Left ventricle myocardium inferior (tissue), 1 donor: Measurements from ENCODE around the gene NRXN3. TPM values are rescaled to one million over a fixed set of nuclear protein-coding genes. Genes with fewer than 3 reads are reported as not detected.

ENCODE experiments used
- DNase-seq: peaks from one replicate; pipeline ENCODE4 v3.0.0-alpha.2; 2020
- H3K27ac ChIP-seq: fragments of 200-600 bp; replicated peaks from 2 replicates; pipeline ENCODE4 v1.8.0; 2021
- H3K27me3 ChIP-seq: fragments of 200-600 bp; 2 replicates; pipeline ENCODE4 v1.8.0; 2021; ENCODE audit warnings: low read depth
- H3K36me3 ChIP-seq: fragments of 200-600 bp; 2 replicates; pipeline ENCODE4 v1.8.0; 2021
- H3K4me1 ChIP-seq: fragments of 200-600 bp; 2 replicates; pipeline ENCODE4 v1.8.0; 2021
- H3K4me3 ChIP-seq: fragments of 200-600 bp; 2 replicates; pipeline ENCODE4 v1.8.0; 2021; ENCODE audit warnings: mild to moderate bottlenecking, moderate library complexity
- H3K9me3 ChIP-seq: fragments of 200-600 bp; replicated peaks from 2 replicates; pipeline ENCODE4 v1.8.0; 2021
- CTCF ChIP-seq: fragments of 200-600 bp; IDR thresholded peaks from 2 replicates; pipeline ENCODE4 v1.8.0; 2021; ENCODE audit warnings: antibody characterized with exemption, mild to moderate bottlenecking, borderline replicate concordance
- intact Hi-C: fragments of 100-400 bp; cut with micrococcal nuclease; formaldehyde crosslinking; loops from one replicate; pipeline ENCODE4 v1.11.0; 2022
- total RNA-seq: library from RNA; stranded (reverse); fragmentation: NEBNext Ultra II Directional; extraction: Animal tissue kit (Norgen Biotek cat#: 25700); gene quantifications from one replicate; pipeline ENCODE4 v1.2.1, GENCODE V29; 2021
- donor health status: DM: no; HTN: yes; CAD: no; lungs with severe emphysema.

The NRXN3 gene
- total RNA-seq, 1 donor from 2014 or later: 1.2 TPM

- Histone ChIP-seq H3K36me3 (no peaks in the 10 kb centered on the region), H3K27me3 (peaks cover 78% of the 10 kb centered on the region), H3K4me3 (no peak overlapping the region), H3K9me3 (no peaks in the 10 kb centered on the region), H3K4me1 (no peaks in the 10 kb centered on the region), H3K27ac (no peak overlapping the region)
- no peak for DNase-seq
- intact Hi-C loops: no loop called here
- no peak for TF ChIP-seq CTCF
Observed at GRCh38 chr14:78401866-78402265, 231.7 kb downstream of the NRXN3 start.

GRCh38 chr14:78403278-78403815 is 233.2 kb downstream of the NRXN3 start:
- no peaks in the 10 kb centered on the region for H3K36me3 ChIP-seq
- peaks cover 72% of the 10 kb centered on the region for H3K27me3 ChIP-seq
- DNase-seq: no peak
- no peak for TF ChIP-seq CTCF
- H3K27ac ChIP-seq: no peak overlapping the region
- H3K4me3 ChIP-seq: no peak overlapping the region
- no peaks in the 10 kb centered on the region for H3K4me1 ChIP-seq
- intact Hi-C loops: no loop called here
- no peaks in the 10 kb centered on the region for H3K9me3 ChIP-seq

GRCh38 chr14:78405079-78405856 is 235.1 kb downstream of the NRXN3 start:
- no peak for TF ChIP-seq CTCF
- Histone ChIP-seq H3K4me1 (no peaks in the 10 kb centered on the region), H3K27me3 (peaks cover 70% of the 10 kb centered on the region), H3K4me3 (no peak overlapping the region), H3K9me3 (no peaks in the 10 kb centered on the region), H3K27ac (no peak overlapping the region), H3K36me3 (no peaks in the 10 kb centered on the region)
- no peak for DNase-seq
- intact Hi-C loops: no loop called here

GRCh38 chr14:78412475-78412874 is 242.3 kb downstream of the NRXN3 start:
- intact Hi-C loops: no loop called here
- H3K4me1 ChIP-seq: no peaks in the 10 kb centered on the region
- no peak for DNase-seq
- H3K4me3 ChIP-seq: no peak overlapping the region
- peaks cover 18% of the 10 kb centered on the region for H3K27me3 ChIP-seq
- no peak for TF ChIP-seq CTCF
- H3K36me3 ChIP-seq: no peaks in the 10 kb centered on the region
- H3K27ac ChIP-seq: no peak overlapping the region
- H3K9me3 ChIP-seq: no peaks in the 10 kb centered on the region

GRCh38 chr14:78414172-78414571 is 244.0 kb downstream of the NRXN3 start:
- no peaks in the 10 kb centered on the region for H3K36me3 ChIP-seq
- intact Hi-C loops: no loop called here
- H3K4me3 ChIP-seq: no peak overlapping the region
- H3K9me3 ChIP-seq: no peaks in the 10 kb centered on the region
- H3K4me1 ChIP-seq: no peaks in the 10 kb centered on the region
- TF ChIP-seq CTCF: no peak
- peaks cover 17% of the 10 kb centered on the region for H3K27me3 ChIP-seq
- H3K27ac ChIP-seq: no peak overlapping the region
- no peak for DNase-seq
